Effector memory CD4-positive, alpha-beta T cell (primary cell): ENCODE results near the gene GRAMD2B.

Experiments used
- DNase-seq, 3 donors: peaks; one replicate each; pipeline ENCODE4 v3.0.0-alpha.2; 2020
- H3K27ac ChIP-seq: 2 replicates; pipeline ENCODE4 v1.7.0; 2013; ENCODE audit warnings: mild to moderate bottlenecking, low read length, moderate library complexity; ENCODE audit not compliant: insufficient read depth, poor library complexity, severe bottlenecking
- H3K27me3 ChIP-seq: replicated peaks from 2 replicates; pipeline ENCODE4 v1.7.0; 2013; ENCODE audit warnings: mild to moderate bottlenecking, low read length; ENCODE audit not compliant: insufficient read depth, control insufficient read depth, poor library complexity, severe bottlenecking
- H3K36me3 ChIP-seq: 2 replicates; pipeline ENCODE4 v1.7.0; 2013; ENCODE audit warnings: mild to moderate bottlenecking, low read length, moderate library complexity; ENCODE audit not compliant: control insufficient read depth, insufficient read depth
- H3K4me1 ChIP-seq: 2 replicates; pipeline ENCODE4 v1.7.0; 2013; ENCODE audit warnings: low read length, mild to moderate bottlenecking; ENCODE audit not compliant: control insufficient read depth, insufficient read depth, poor library complexity, severe bottlenecking
- H3K4me3 ChIP-seq: 2 replicates; pipeline ENCODE4 v1.7.0; 2013; ENCODE audit warnings: low read length, low read depth, mild to moderate bottlenecking; ENCODE audit not compliant: insufficient read depth, poor library complexity, severe bottlenecking
- H3K9me3 ChIP-seq: 2 replicates; pipeline ENCODE4 v1.7.0; 2013; ENCODE audit warnings: mild to moderate bottlenecking, low read length, moderate library complexity; ENCODE audit not compliant: control insufficient read depth

Gene GRAMD2B

DNA sequence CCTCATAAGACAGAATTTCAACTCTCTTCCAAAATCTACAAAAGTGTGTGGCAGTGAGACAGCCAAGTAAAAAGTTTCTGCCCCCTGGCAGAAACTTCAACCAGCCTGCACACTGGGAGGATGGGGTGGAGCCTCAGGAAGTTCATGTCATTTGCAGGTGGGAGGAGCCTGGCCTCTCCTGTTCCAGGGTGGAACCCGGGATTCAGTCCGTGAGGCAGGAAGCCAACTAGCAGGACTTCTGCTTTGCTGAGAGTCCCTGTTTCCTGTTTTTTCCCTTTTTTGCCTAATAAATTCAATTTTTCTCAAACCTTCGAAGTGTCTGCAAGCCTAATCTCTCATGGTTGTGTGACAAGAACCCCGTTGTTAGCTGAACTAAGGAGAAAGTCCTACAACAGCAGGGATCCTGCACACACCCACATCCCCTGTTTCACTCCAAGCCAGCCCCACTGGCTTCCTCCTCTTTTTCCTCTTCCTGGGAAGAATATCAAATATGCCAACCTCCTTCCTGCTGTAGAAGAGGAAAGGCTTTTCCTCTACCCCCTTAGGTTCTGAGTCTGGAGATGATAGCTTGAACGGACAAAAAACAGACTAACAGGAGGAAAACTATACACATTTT is 102.5 kb downstream of the GRAMD2B start:
- Histone ChIP-seq H3K9me3 (no peaks in the 10 kb centered on the region), H3K27me3 (no peaks in the 10 kb centered on the region), H3K4me3 (no peak overlapping the region), H3K4me1 (no peaks in the 10 kb centered on the region), H3K36me3 (no peaks in the 10 kb centered on the region), H3K27ac (no peak overlapping the region)
- no peak for DNase-seq

- no peaks in the 10 kb centered on the region for H3K9me3 ChIP-seq
- no peak overlapping the region for H3K27ac ChIP-seq
- H3K4me3 ChIP-seq = no peak overlapping the region
- DNase-seq = no peak
- no peaks in the 10 kb centered on the region for H3K4me1 ChIP-seq
- H3K36me3 ChIP-seq = no peaks in the 10 kb centered on the region
- no peaks in the 10 kb centered on the region for H3K27me3 ChIP-seq
Measured at GRCh38 chr5:126526493-126526892, 103.3 kb downstream of the GRAMD2B start.

GRCh38 chr5:126527158-126527557 is 103.9 kb downstream of the GRAMD2B start:
- Histone ChIP-seq H3K4me1 (no peaks in the 10 kb centered on the region), H3K9me3 (no peaks in the 10 kb centered on the region), H3K27ac (no peak overlapping the region), H3K36me3 (no peaks in the 10 kb centered on the region), H3K27me3 (no peaks in the 10 kb centered on the region), H3K4me3 (no peak overlapping the region)
- DNase-seq = no peak

DNA sequence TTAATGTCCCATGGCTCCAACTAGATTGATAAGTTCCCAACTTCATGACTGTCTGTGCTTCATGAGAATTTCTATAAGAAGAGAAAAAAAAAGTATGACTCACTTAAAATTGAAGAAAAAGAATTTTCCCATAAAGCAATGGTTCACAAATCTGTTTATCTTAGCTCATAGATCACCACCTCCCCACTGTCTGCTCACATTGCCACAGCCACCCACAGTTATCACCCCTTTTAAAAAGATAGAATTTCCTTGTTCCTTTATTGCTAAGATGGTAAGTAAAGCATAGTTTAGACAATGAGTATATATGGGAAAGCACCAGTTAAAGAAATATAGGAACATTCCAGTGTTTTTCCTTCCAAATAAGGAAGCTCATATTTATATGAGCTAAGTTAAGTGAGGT is 104.7 kb downstream of the GRAMD2B start:
- H3K36me3 ChIP-seq = no peaks in the 10 kb centered on the region
- no peaks in the 10 kb centered on the region for H3K9me3 ChIP-seq
- H3K27ac ChIP-seq = no peak overlapping the region
- no peak overlapping the region for H3K4me3 ChIP-seq
- no peak for DNase-seq
- H3K27me3 ChIP-seq = no peaks in the 10 kb centered on the region
- no peaks in the 10 kb centered on the region for H3K4me1 ChIP-seq

GRCh38 chr5:126531543-126532120 is 108.4 kb downstream of the GRAMD2B start:
- no peak overlapping the region for H3K4me3 ChIP-seq
- no peaks in the 10 kb centered on the region for H3K36me3 ChIP-seq
- DNase-seq = no peak
- H3K9me3 ChIP-seq = no peaks in the 10 kb centered on the region
- H3K27me3 ChIP-seq = no peaks in the 10 kb centered on the region
- H3K4me1 ChIP-seq = no peaks in the 10 kb centered on the region
- no peak overlapping the region for H3K27ac ChIP-seq

DNA sequence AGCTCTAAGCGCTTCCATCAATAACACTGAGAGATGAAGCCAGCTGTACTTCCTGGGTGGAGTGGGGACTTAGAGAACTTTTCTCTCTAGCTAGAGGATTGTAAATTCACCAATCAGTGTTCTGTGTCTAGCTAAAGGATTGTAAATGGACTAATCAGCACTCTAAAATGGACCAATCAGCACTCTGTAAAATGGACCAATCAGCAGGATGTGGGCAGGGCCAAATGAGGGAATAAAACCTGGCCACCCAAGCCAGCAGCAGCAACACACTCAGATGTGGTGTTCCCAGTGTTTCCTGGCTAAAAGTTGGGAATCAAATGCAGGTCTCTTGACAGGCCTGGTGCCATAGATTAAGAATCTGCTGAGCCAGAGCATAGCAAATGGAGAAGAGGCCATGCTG is 111.3 kb downstream of the GRAMD2B start:
- Histone ChIP-seq H3K4me1 (no peaks in the 10 kb centered on the region), H3K27me3 (no peaks in the 10 kb centered on the region), H3K27ac (no peak overlapping the region), H3K9me3 (no peaks in the 10 kb centered on the region), H3K4me3 (no peak overlapping the region), H3K36me3 (no peaks in the 10 kb centered on the region)
- no peak for DNase-seq

DNA sequence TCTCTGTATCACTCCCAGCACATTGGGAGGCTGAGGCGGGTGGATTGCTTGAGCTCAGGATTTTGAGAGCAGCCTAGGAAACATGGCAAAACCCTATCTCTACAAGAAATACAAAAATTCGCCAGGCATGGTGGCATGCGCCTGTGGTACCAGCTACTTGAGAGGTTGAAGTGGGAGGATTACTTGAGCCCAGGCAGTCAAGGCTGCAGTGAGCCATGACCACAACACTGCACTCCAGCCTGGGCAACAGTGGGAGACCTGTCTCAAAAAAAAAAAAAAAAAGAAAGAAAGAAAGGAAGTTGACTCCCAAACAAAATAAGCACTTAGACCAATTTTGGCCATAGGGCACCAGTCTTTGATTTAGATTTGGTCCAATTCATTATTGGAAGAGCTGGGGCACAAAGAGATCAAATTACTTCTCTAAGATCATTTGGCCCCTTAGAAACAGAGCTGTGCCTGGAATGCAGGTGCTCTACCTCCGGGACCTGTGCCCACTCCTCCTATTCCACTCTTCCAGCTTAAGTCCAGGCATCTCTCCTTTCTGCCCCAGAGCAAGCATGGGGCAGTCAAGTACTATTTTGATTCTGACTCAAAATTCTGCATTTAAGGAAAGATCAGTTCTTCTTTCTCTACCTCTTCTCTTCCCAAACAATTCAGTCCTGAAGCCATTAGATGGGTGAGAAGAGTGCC is 112.8 kb downstream of the GRAMD2B start:
- Histone ChIP-seq H3K4me3 (no peak overlapping the region), H3K4me1 (no peaks in the 10 kb centered on the region), H3K27ac (no peak overlapping the region), H3K9me3 (no peaks in the 10 kb centered on the region), H3K36me3 (no peaks in the 10 kb centered on the region), H3K27me3 (no peaks in the 10 kb centered on the region)
- DNase-seq = no peak

DNA sequence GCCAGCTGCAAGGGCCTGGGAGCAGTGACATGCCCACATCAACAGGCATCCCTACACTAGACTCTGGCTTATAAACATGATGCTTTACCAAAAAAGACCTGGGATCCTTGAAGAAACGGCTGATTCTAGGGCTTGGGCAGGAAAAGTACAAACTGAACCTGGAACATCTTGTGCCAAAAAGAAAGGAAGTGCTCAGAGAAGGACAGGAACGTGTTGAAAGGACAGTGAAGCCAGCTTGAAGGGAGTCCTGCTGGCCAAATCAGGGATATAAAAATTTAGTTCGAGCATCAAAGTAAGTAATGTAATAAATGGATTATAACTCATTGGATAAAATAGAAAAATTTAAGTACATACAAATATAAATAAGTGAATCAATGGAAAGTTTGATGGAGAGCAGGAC is 113.7 kb downstream of the GRAMD2B start:
- Histone ChIP-seq H3K4me3 (no peak overlapping the region), H3K4me1 (no peaks in the 10 kb centered on the region), H3K27me3 (no peaks in the 10 kb centered on the region), H3K9me3 (no peaks in the 10 kb centered on the region), H3K36me3 (no peaks in the 10 kb centered on the region), H3K27ac (no peak overlapping the region)
- DNase-seq = no peak

GRCh38 chr5:126538579-126538978 is 115.4 kb downstream of the GRAMD2B start:
- no peak overlapping the region for H3K27ac ChIP-seq

DNA sequence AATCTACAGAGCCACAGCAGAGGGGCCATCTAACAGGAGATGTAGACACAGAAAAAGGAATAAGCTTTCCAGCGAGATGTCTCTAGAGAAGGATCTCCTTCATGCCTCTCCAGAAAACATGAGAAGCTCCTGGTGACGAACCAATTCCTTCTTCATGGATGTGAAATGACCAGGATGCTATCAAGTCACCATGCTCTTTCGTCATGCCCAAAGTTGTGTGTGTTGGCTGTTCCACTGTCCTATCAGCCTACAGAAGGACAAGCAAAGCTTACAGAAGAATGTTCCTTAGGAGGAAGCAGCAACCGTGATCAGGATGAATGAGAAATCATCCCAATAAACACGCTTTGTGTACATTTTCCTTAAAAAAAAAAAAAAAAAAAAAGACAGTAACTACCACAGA is 117.4 kb downstream of the GRAMD2B start:
- no peaks in the 10 kb centered on the region for H3K27me3 ChIP-seq
- H3K4me1 ChIP-seq = no peaks in the 10 kb centered on the region
- no peak overlapping the region for H3K27ac ChIP-seq
- H3K36me3 ChIP-seq = no peaks in the 10 kb centered on the region
- DNase-seq = no peak
- H3K4me3 ChIP-seq = no peak overlapping the region
- no peaks in the 10 kb centered on the region for H3K9me3 ChIP-seq

More at GRCh38 chr5:126538579-126538978, 115.4 kb downstream of the GRAMD2B start:
- H3K9me3 ChIP-seq = no peaks in the 10 kb centered on the region
- no peaks in the 10 kb centered on the region for H3K27me3 ChIP-seq
- no peaks in the 10 kb centered on the region for H3K4me1 ChIP-seq
- no peak overlapping the region for H3K4me3 ChIP-seq
- DNase-seq = no peak
- H3K36me3 ChIP-seq = no peaks in the 10 kb centered on the region
